ENCODE results near the gene RAB11A. TPM values are rescaled to one million over a fixed set of nuclear protein-coding genes. Genes with fewer than 3 reads are reported as not detected.

RAB11A gene
- total RNA-seq, 1 experiment from 2014 or later: 232 TPM

- ChIA-PET CTCF (no interaction called here), POLR2A (no interaction called here)
- BruUV-seq (replicated peaks): no TSS peak
- Mint-ChIP-seq H3K36me3 (ENCODE audit: insufficient read depth, unreplicated experiment) (peaks cover 25% of the 10 kb centered on the region), H3K27ac (ENCODE audit: unreplicated experiment) (no peak overlapping the region), H3K9me3 (ENCODE audit: unreplicated experiment) (no peaks in the 10 kb centered on the region), H3K4me1 (ENCODE audit: low read depth, unreplicated experiment) (peaks cover under 1% of the 10 kb centered on the region), H3K27me3 (ENCODE audit: insufficient read depth, unreplicated experiment) (no peaks in the 10 kb centered on the region), H3K4me3 (ENCODE audit: unreplicated experiment) (no peak overlapping the region)
- TF ChIP-seq CTCF (IDR thresholded peaks at IDR 0.05; ENCODE audit: insufficient read depth in 1 of 2, low read depth in 1 of 2, low read length in 1 of 2, severe bottlenecking in 1 of 2, unreplicated experiment in 1 of 2): no peak
- no peak for DNase-seq
- Histone ChIP-seq H3K27me3 (replicated peaks; ENCODE audit: control insufficient read depth, insufficient read depth, low read length) (no peaks in the 10 kb centered on the region), H3K4me3 (ENCODE audit: low read depth, low read length) (no peak overlapping the region), H3K9me3 (no peaks in the 10 kb centered on the region), H3K4me1 (peaks cover 13% of the 10 kb centered on the region), H3K36me3 (ENCODE audit: control insufficient read depth, insufficient read depth, low read length) (peaks cover 2% of the 10 kb centered on the region)
- intact Hi-C loops (cut with micrococcal nuclease; ENCODE audit: unreplicated experiment): no loop called here
Measured at GRCh38 chr15:65912235-65912634, 42.9 kb downstream of the RAB11A start.

DNA sequence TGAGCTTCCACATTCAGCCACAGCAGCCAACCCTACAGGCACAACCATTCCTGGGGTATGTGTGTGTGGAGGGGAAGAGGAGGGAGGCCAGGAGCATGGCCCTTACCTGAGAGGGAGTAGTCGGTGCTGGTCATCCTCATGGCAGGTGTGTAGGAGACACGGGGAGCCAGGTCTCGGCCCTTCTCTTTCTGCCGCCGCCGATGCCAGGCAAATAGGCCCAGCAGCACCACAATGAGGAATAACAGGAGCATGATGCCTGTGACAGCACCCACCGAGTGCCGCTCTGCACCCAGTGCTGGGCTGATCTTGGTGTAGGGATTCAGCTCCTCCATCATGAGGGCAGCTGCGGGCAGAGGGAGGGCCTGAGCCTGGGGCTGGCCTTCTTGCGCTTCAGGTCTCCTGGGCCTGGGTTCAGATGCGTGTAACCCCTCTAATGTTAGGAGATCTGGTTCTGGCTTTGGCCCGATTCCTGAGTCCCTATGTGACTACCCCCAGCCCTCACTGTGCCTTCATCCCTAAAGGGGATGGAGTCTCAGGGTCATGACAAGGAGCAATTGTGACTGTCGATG is 44.4 kb downstream of the RAB11A start:
- no peaks in the 10 kb centered on the region; the same call in 1 of the 2 replicates for H3K36me3 ChIP-seq (ENCODE audit: control insufficient read depth, insufficient read depth, low read length)
- H3K4me3 Mint-ChIP-seq (ENCODE audit: unreplicated experiment): no peak overlapping the region
- H3K9me3 ChIP-seq: no peaks in the 10 kb centered on the region
- no peaks in the 10 kb centered on the region for H3K4me1 Mint-ChIP-seq (ENCODE audit: low read depth, unreplicated experiment)
- no peaks in the 10 kb centered on the region for H3K27me3 Mint-ChIP-seq (ENCODE audit: insufficient read depth, unreplicated experiment)
- no peaks in the 10 kb centered on the region for H3K27me3 ChIP-seq (replicated peaks; ENCODE audit: control insufficient read depth, insufficient read depth, low read length)
- no peak for TF ChIP-seq CTCF (IDR thresholded peaks at IDR 0.05; ENCODE audit: insufficient read depth in 1 of 2, low read depth in 1 of 2, low read length in 1 of 2, severe bottlenecking in 1 of 2, unreplicated experiment in 1 of 2)
- peaks cover 18% of the 10 kb centered on the region for H3K36me3 Mint-ChIP-seq (ENCODE audit: insufficient read depth, unreplicated experiment)
- H3K4me3 ChIP-seq (ENCODE audit: low read depth, low read length): no peak overlapping the region
- DNase-seq: no peak
- no TSS peak for BruUV-seq (replicated peaks)
- no peak overlapping the region for H3K27ac Mint-ChIP-seq (ENCODE audit: unreplicated experiment)
- no peaks in the 10 kb centered on the region; the same call in 1 of the 2 replicates for H3K4me1 ChIP-seq
- ChIA-PET CTCF (no interaction called here), POLR2A (no interaction called here)
- intact Hi-C loops (cut with micrococcal nuclease; ENCODE audit: unreplicated experiment): no loop called here
- no peaks in the 10 kb centered on the region for H3K9me3 Mint-ChIP-seq (ENCODE audit: unreplicated experiment)

DNA sequence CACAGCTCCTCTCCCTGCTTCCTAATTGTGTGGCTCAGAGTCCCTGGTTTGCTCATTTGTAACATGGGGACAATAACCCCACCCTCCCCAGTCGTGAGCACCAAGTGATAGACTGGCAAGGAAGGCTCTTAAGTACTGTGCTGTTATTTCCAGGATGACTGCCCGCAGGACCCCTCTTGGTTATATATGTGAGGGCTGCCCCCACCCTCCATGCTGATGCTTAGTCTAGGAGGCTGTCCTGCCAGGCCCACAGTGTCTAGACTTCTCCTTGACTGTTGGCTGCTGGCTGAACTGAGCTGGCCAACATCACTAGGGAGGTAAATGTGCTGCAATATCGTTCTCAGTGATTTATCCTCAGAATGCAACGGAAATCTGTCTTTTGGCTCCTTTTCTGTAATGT is 45.1 kb downstream of the RAB11A start:
- H3K4me3 ChIP-seq (ENCODE audit: low read depth, low read length): no peak overlapping the region
- ChIA-PET POLR2A (no interaction called here), CTCF (no interaction called here)
- intact Hi-C loops (cut with micrococcal nuclease; ENCODE audit: unreplicated experiment): no loop called here
- H3K36me3 ChIP-seq (ENCODE audit: control insufficient read depth, insufficient read depth, low read length): no peaks in the 10 kb centered on the region; the same call in 1 of the 2 replicates
- Mint-ChIP-seq H3K4me3 (ENCODE audit: unreplicated experiment) (no peak overlapping the region), H3K27me3 (ENCODE audit: insufficient read depth, unreplicated experiment) (no peaks in the 10 kb centered on the region), H3K4me1 (ENCODE audit: low read depth, unreplicated experiment) (no peaks in the 10 kb centered on the region), H3K9me3 (ENCODE audit: unreplicated experiment) (no peaks in the 10 kb centered on the region), H3K27ac (ENCODE audit: unreplicated experiment) (no peak overlapping the region), H3K36me3 (ENCODE audit: insufficient read depth, unreplicated experiment) (peaks cover 16% of the 10 kb centered on the region)
- no peaks in the 10 kb centered on the region; the same call in 1 of the 2 replicates for H3K4me1 ChIP-seq
- H3K9me3 ChIP-seq: no peaks in the 10 kb centered on the region
- H3K27me3 ChIP-seq (replicated peaks; ENCODE audit: control insufficient read depth, insufficient read depth, low read length): no peaks in the 10 kb centered on the region
- BruUV-seq (replicated peaks): no TSS peak
- DNase-seq: no peak
- TF ChIP-seq CTCF (IDR thresholded peaks at IDR 0.05; ENCODE audit: insufficient read depth in 1 of 2, low read depth in 1 of 2, low read length in 1 of 2, severe bottlenecking in 1 of 2, unreplicated experiment in 1 of 2): no peak
